Activated CD8-positive, alpha-beta memory T cell treated with anti-CD3 and anti-CD28 coated beads, Interleukin-2, amount 50 U/mL, for 48 hours (primary cell): Measurements from ENCODE around the gene CPXM2.

Experiments
- DNase-seq: peaks from one replicate; pipeline ENCODE4 v3.0.0-alpha.2; 2020

CPXM2 gene

GRCh38 chr10:123795846-123796590, 95.6 kb downstream of the CPXM2 start:
- DNase-seq = no peak

- DNase-seq = no peak
Measured at GRCh38 chr10:123795196-123795780, 96.3 kb downstream of the CPXM2 start.

- no peak for DNase-seq
Measured at GRCh38 chr10:123792248-123792978, 99.2 kb downstream of the CPXM2 start.

- DNase-seq = no peak
Measured at GRCh38 chr10:123790132-123790885, 101.3 kb downstream of the CPXM2 start.

GRCh38 chr10:123788981-123789380, 102.6 kb downstream of the CPXM2 start:
- no peak for DNase-seq

- no peak for DNase-seq
Measured at GRCh38 chr10:123787566-123787965, 104.0 kb downstream of the CPXM2 start.

- DNase-seq = no peak
Measured at GRCh38 chr10:123786896-123787295, 104.7 kb downstream of the CPXM2 start.

GRCh38 chr10:123786306-123786705, 105.3 kb downstream of the CPXM2 start:
- no peak for DNase-seq

GRCh38 chr10:123784646-123785045, 107.0 kb downstream of the CPXM2 start:
- DNase-seq = no peak

GRCh38 chr10:123784216-123784615, 107.4 kb downstream of the CPXM2 start:
- DNase-seq = no peak

GRCh38 chr10:123783296-123783695, 108.3 kb downstream of the CPXM2 start:
- DNase-seq = no peak

- no peak for DNase-seq
Measured at GRCh38 chr10:123782549-123782948, 109.1 kb downstream of the CPXM2 start.

- DNase-seq = no peak
Measured at GRCh38 chr10:123781956-123782500, 109.6 kb downstream of the CPXM2 start.

- no peak for DNase-seq
Measured at GRCh38 chr10:123781324-123781900, 110.2 kb downstream of the CPXM2 start.

GRCh38 chr10:123778719-123779517, 112.7 kb downstream of the CPXM2 start:
- DNase-seq = no peak

- DNase-seq = no peak
Measured at GRCh38 chr10:123777881-123778280, 113.7 kb downstream of the CPXM2 start.

GRCh38 chr10:123774132-123774742, 117.4 kb downstream of the CPXM2 start:
- no peak for DNase-seq

- DNase-seq = peak; percentile 52
Measured at GRCh38 chr10:123772645-123773508, 118.7 kb downstream of the CPXM2 start.

GRCh38 chr10:123771877-123772644, 119.5 kb downstream of the CPXM2 start:
- no peak for DNase-seq
